Caco-2 (cell line): ENCODE measurements around the gene COQ8A. TPM values are rescaled to one million over a fixed set of nuclear protein-coding genes. Genes with fewer than 3 reads are reported as not detected.

ENCODE experiments used
- BruUV-seq: library from RNA; stranded (reverse); fragments of 400-500 nt; replicated peaks from 2 replicates; lab custom pipeline; 2021; lab: Mats Ljungman, UMichigan
- CTCF ChIA-PET: fragments of 300-600 bp; sonication (Branson Sonifier 250); formaldehyde crosslinking; loops from one replicate; lab custom pipeline; 2022; ENCODE audit warnings: antibody characterized with exemption; lab: Charles Lee
- POLR2A ChIA-PET: fragments of 300-600 bp; sonication (Branson Sonifier 250); formaldehyde crosslinking; loops from one replicate; lab custom pipeline; 2022; ENCODE audit warnings: antibody characterized with exemption; lab: Charles Lee
- DNase-seq, 2 experiments: peaks; one replicate each; pipeline versions ENCODE4 v3.0.0 to v3.0.0-alpha.2; 2020 to 2022
- H3K27me3 ChIP-seq: replicated peaks from 2 replicates; pipeline ENCODE4 v1.6.0; 2011; ENCODE audit warnings: low read length; ENCODE audit not compliant: control insufficient read depth, insufficient read depth
- H3K36me3 ChIP-seq: 2 replicates; pipeline ENCODE4 v1.5.1; 2011; ENCODE audit warnings: low read length; ENCODE audit not compliant: control insufficient read depth, insufficient read depth
- H3K4me1 ChIP-seq: fragments of 250-450 bp; sonication (Bioruptor Pico); 2 replicates; pipeline ENCODE4 v1.5.1; 2020; ENCODE audit warnings: mild to moderate bottlenecking
- H3K4me3 ChIP-seq: 2 replicates; pipeline ENCODE4 v1.5.1; 2011; ENCODE audit warnings: low read depth, mild to moderate bottlenecking, control low read depth, low read length
- H3K9me3 ChIP-seq: fragments of 250-450 bp; sonication (Bioruptor Pico); 2 replicates; pipeline ENCODE4 v1.5.1; 2020; ENCODE audit warnings: mild to moderate bottlenecking, moderate library complexity
- H3K27ac Mint-ChIP-seq: one replicate; pipeline ENCODE4 v1.8.0; 2022; ENCODE audit warnings: mixed read lengths; ENCODE audit not compliant: unreplicated experiment
- H3K27me3 Mint-ChIP-seq: one replicate; pipeline ENCODE4 v1.8.0; 2022; ENCODE audit warnings: mixed read lengths; ENCODE audit not compliant: insufficient read depth, unreplicated experiment
- H3K36me3 Mint-ChIP-seq: one replicate; pipeline ENCODE4 v1.8.0; 2022; ENCODE audit warnings: mild to moderate bottlenecking, mixed read lengths; ENCODE audit not compliant: insufficient read depth, unreplicated experiment
- H3K4me1 Mint-ChIP-seq: one replicate; pipeline ENCODE4 v1.8.0; 2022; ENCODE audit warnings: low read depth, mixed read lengths; ENCODE audit not compliant: unreplicated experiment
- H3K4me3 Mint-ChIP-seq: one replicate; pipeline ENCODE4 v1.8.0; 2022; ENCODE audit warnings: mild to moderate bottlenecking, moderate library complexity, mixed read lengths; ENCODE audit not compliant: unreplicated experiment
- H3K9me3 Mint-ChIP-seq: one replicate; pipeline ENCODE4 v1.8.0; 2022; ENCODE audit warnings: mixed read lengths; ENCODE audit not compliant: unreplicated experiment
- intact Hi-C: fragments of 100-400 bp; cut with micrococcal nuclease; formaldehyde crosslinking; loops from one replicate; pipeline ENCODE4 v1.10.0; 2022; ENCODE audit not compliant: unreplicated experiment
- total RNA-seq: library from RNA; stranded (reverse); gene quantifications from 2 replicates; pipeline ENCODE4 v1.2.3, GENCODE V29; 2022
- TF ChIP-seq, protein P1 (sequence below), 2 experiments: fragments of 200-600 bp in 1 of 2; IDR thresholded peaks; 1 replicate in 1 of 2; 2 replicates in 1 of 2; pipeline versions ENCODE4 v1.5.1 to v1.8.0; 2011 to 2022; ENCODE audit warnings: antibody characterized with exemption in 1 of 2, control low read depth in 1 of 2, inconsistent platforms in 1 of 2, low read depth in 1 of 2, low read length in 1 of 2, mild to moderate bottlenecking in 1 of 2, moderate library complexity in 1 of 2; ENCODE audit not compliant: insufficient read depth in 1 of 2, severe bottlenecking in 1 of 2, unreplicated experiment in 1 of 2

The COQ8A gene
- total RNA-seq, 1 experiment from 2014 or later: 50.0 TPM

DNA sequence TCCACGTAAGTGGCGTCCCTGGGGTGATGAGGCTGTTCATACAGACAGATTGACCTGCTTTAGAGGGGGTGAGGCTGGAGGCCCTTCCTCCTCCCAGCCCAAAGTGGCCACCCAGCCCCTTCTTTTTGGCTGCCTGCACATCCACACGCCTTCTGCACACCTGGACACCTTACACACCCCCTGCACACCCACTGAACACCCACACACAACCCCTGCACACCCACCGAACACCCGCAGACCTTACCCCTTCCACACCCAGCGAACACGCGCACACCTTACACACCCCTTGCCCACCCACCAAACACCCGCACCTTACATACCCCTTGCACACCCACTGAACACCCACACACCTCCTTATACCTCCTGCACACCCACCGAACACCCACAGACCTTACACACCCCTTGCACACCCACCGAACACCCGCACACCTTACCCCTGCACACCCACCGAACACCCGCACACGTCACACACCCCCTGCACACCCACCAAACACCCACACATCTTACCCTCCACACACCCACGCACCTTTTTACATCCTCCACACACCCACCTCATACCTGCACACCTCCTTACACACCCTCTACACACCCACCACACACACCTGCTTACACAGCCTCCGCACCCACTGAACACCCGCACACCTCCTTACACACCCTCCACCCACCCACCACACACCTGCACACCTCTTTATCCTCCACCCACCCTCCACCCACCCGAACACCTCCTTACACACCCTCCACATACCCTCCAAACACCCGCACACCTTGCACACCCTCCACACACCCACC, 37.7 kb downstream of the COQ8A start:
- ChIA-PET POLR2A (no interaction called here), CTCF (no interaction called here)
- Histone ChIP-seq H3K36me3 (peaks cover 1% of the 10 kb centered on the region; the same call in 1 of the 2 replicates), H3K9me3 (no peaks in the 10 kb centered on the region), H3K4me1 (peaks cover 13% of the 10 kb centered on the region; the same call in 1 of the 2 replicates), H3K4me3 (no peak overlapping the region), H3K27me3 (no peaks in the 10 kb centered on the region)
- peaks cover 33% of the 10 kb centered on the region for H3K36me3 Mint-ChIP-seq
- H3K27me3 Mint-ChIP-seq: no peaks in the 10 kb centered on the region
- no TSS peak for BruUV-seq
- DNase-seq: no peak
- no peak overlapping the region for H3K4me3 Mint-ChIP-seq
- no peaks in the 10 kb centered on the region for H3K9me3 Mint-ChIP-seq
- intact Hi-C loops: no loop called here
- H3K27ac Mint-ChIP-seq: no peak overlapping the region
- peaks cover 12% of the 10 kb centered on the region for H3K4me1 Mint-ChIP-seq
- TF ChIP-seq, protein P1, sequence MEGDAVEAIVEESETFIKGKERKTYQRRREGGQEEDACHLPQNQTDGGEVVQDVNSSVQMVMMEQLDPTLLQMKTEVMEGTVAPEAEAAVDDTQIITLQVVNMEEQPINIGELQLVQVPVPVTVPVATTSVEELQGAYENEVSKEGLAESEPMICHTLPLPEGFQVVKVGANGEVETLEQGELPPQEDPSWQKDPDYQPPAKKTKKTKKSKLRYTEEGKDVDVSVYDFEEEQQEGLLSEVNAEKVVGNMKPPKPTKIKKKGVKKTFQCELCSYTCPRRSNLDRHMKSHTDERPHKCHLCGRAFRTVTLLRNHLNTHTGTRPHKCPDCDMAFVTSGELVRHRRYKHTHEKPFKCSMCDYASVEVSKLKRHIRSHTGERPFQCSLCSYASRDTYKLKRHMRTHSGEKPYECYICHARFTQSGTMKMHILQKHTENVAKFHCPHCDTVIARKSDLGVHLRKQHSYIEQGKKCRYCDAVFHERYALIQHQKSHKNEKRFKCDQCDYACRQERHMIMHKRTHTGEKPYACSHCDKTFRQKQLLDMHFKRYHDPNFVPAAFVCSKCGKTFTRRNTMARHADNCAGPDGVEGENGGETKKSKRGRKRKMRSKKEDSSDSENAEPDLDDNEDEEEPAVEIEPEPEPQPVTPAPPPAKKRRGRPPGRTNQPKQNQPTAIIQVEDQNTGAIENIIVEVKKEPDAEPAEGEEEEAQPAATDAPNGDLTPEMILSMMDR (IDR thresholded peaks at IDR 0.05; ENCODE audit: insufficient read depth in 1 of 2, low read depth in 1 of 2, low read length in 1 of 2, severe bottlenecking in 1 of 2, unreplicated experiment in 1 of 2): no peak

- H3K27ac Mint-ChIP-seq: no peak overlapping the region
- no peaks in the 10 kb centered on the region for H3K9me3 Mint-ChIP-seq
- no peak overlapping the region for H3K4me3 Mint-ChIP-seq
- Histone ChIP-seq H3K4me3 (no peak overlapping the region), H3K36me3 (peaks cover 1% of the 10 kb centered on the region; the same call in 1 of the 2 replicates), H3K9me3 (no peaks in the 10 kb centered on the region), H3K27me3 (no peaks in the 10 kb centered on the region), H3K4me1 (peaks cover 12% of the 10 kb centered on the region; the same call in 1 of the 2 replicates)
- peaks cover 36% of the 10 kb centered on the region for H3K36me3 Mint-ChIP-seq
- ChIA-PET CTCF (no interaction called here), POLR2A (no interaction called here)
- H3K4me1 Mint-ChIP-seq: peaks cover 12% of the 10 kb centered on the region
- no peaks in the 10 kb centered on the region for H3K27me3 Mint-ChIP-seq
- no TSS peak for BruUV-seq
- TF ChIP-seq, protein P1 (IDR thresholded peaks at IDR 0.05; ENCODE audit: insufficient read depth in 1 of 2, low read depth in 1 of 2, low read length in 1 of 2, severe bottlenecking in 1 of 2, unreplicated experiment in 1 of 2): no peak
- intact Hi-C loops: no loop called here
- no peak for DNase-seq
These were observed 38.5 kb downstream of the COQ8A start for GRCh38 chr1:226978432-226979114.

GRCh38 chr1:226979115-226979516, 39.0 kb downstream of the COQ8A start:
- TF ChIP-seq, protein P1 (IDR thresholded peaks at IDR 0.05; ENCODE audit: insufficient read depth in 1 of 2, low read depth in 1 of 2, low read length in 1 of 2, severe bottlenecking in 1 of 2, unreplicated experiment in 1 of 2): no peak
- Histone ChIP-seq H3K4me1 (peaks cover 6% of the 10 kb centered on the region; the same call in 1 of the 2 replicates), H3K36me3 (peaks cover 1% of the 10 kb centered on the region; the same call in 1 of the 2 replicates), H3K27me3 (no peaks in the 10 kb centered on the region), H3K9me3 (no peaks in the 10 kb centered on the region), H3K4me3 (no peak overlapping the region)
- no peak for DNase-seq
- Mint-ChIP-seq H3K9me3 (no peaks in the 10 kb centered on the region), H3K4me1 (peaks cover 10% of the 10 kb centered on the region), H3K27me3 (no peaks in the 10 kb centered on the region), H3K4me3 (no peak overlapping the region), H3K27ac (no peak overlapping the region), H3K36me3 (peaks cover 39% of the 10 kb centered on the region)
- POLR2A ChIA-PET: no interaction called here
- intact Hi-C loops: no loop called here
- CTCF ChIA-PET: no interaction called here
- BruUV-seq: no TSS peak
